Mesenchymal stem cell (in vitro differentiated cells and primary cell): Measurements from ENCODE around the gene DKKL1.

ENCODE experiments used
- DNase-seq: peaks from one replicate; pipeline ENCODE4 v3.0.0-alpha.2; 2013
- H2AFZ ChIP-seq: one replicate; pipeline ENCODE4 v1.6.1; 2013; ENCODE audit warnings: low read depth, mild to moderate bottlenecking, control low read depth, inconsistent platforms, low read length, moderate library complexity
- H2AK5ac ChIP-seq: 2 replicates; pipeline ENCODE4 v1.6.1; 2013; ENCODE audit warnings: low read length, moderate library complexity, mild to moderate bottlenecking, inconsistent platforms; ENCODE audit not compliant: severe bottlenecking
- H2BK120ac ChIP-seq: one replicate; pipeline ENCODE4 v1.6.1; 2013; ENCODE audit warnings: low read depth, mild to moderate bottlenecking, inconsistent platforms, low read length, moderate library complexity
- H2BK12ac ChIP-seq, 2 experiments: one replicate each; pipeline ENCODE4 v1.6.1; 2013; ENCODE audit warnings: inconsistent platforms in 2 of 2, low read length in 2 of 2, mild to moderate bottlenecking in 2 of 2, moderate library complexity in 2 of 2, control low read depth in 1 of 2
- H2BK15ac ChIP-seq: one replicate; pipeline ENCODE4 v1.6.1; 2013; ENCODE audit warnings: mild to moderate bottlenecking, low read depth, inconsistent platforms; ENCODE audit not compliant: poor library complexity, severe bottlenecking
- H2BK5ac ChIP-seq: 2 replicates; pipeline ENCODE4 v1.6.1; 2013; ENCODE audit warnings: low read depth, mild to moderate bottlenecking, low read length, control low read depth, inconsistent platforms; ENCODE audit not compliant: poor library complexity, severe bottlenecking
- H3K14ac ChIP-seq, 2 experiments: one replicate each; pipeline ENCODE4 v1.6.1; 2013; ENCODE audit warnings: inconsistent platforms in 2 of 2, low read length in 2 of 2, control low read depth in 1 of 2, mild to moderate bottlenecking in 1 of 2, moderate library complexity in 1 of 2
- H3K18ac ChIP-seq, 2 experiments: one replicate each; pipeline ENCODE4 v1.6.1; 2013; ENCODE audit warnings: inconsistent platforms in 2 of 2, low read length in 2 of 2, control low read depth in 1 of 2, low read depth in 1 of 2, mild to moderate bottlenecking in 1 of 2
- H3K23ac ChIP-seq, 2 experiments: one replicate each; pipeline ENCODE4 v1.6.1; 2013; ENCODE audit warnings: inconsistent platforms in 2 of 2, low read length in 2 of 2, mild to moderate bottlenecking in 2 of 2, moderate library complexity in 2 of 2, control low read depth in 1 of 2
- H3K27ac ChIP-seq: 2 replicates; pipeline ENCODE4 v1.5.1; 2013; ENCODE audit warnings: mild to moderate bottlenecking, moderate library complexity, low read length, control low read depth, inconsistent platforms; ENCODE audit not compliant: poor library complexity, severe bottlenecking
- H3K27me3 ChIP-seq, 2 experiments: 2 replicates each; pipeline versions ENCODE4 v1.6.1 to v1.7.0; 2013; ENCODE audit warnings: low read length in 2 of 2, mild to moderate bottlenecking in 2 of 2, moderate library complexity in 2 of 2, control low read depth in 1 of 2, inconsistent platforms in 1 of 2; ENCODE audit not compliant: control insufficient read depth in 1 of 2, insufficient read depth in 1 of 2
- H3K36me3 ChIP-seq, 2 experiments: 2 replicates each; pipeline versions ENCODE4 v1.6.1 to v1.7.0; 2013; ENCODE audit warnings: low read length in 2 of 2, control low read depth in 1 of 2, inconsistent platforms in 1 of 2, low read depth in 1 of 2, mild to moderate bottlenecking in 1 of 2; ENCODE audit not compliant: insufficient read depth in 2 of 2, control insufficient read depth in 1 of 2
- H3K4ac ChIP-seq, 2 experiments: one replicate each; pipeline ENCODE4 v1.6.1; 2013; ENCODE audit warnings: inconsistent platforms in 2 of 2, low read length in 2 of 2, mild to moderate bottlenecking in 2 of 2, moderate library complexity in 2 of 2, control low read depth in 1 of 2, low read depth in 1 of 2
- H3K4me1 ChIP-seq: 2 replicates; pipeline ENCODE4 v1.6.1; 2013; ENCODE audit warnings: low read depth, low read length, control low read depth; ENCODE audit not compliant: control insufficient read depth, insufficient read depth
- H3K4me2 ChIP-seq: 2 replicates; pipeline ENCODE4 v1.6.1; 2013; ENCODE audit warnings: low read length, mild to moderate bottlenecking, inconsistent platforms; ENCODE audit not compliant: poor library complexity, severe bottlenecking
- H3K4me3 ChIP-seq, 2 experiments: 2 replicates each; pipeline versions ENCODE4 v1.5.1 to v1.7.0; 2013; ENCODE audit warnings: low read length in 2 of 2, mild to moderate bottlenecking in 2 of 2, control low read depth in 1 of 2, low read depth in 1 of 2; ENCODE audit not compliant: insufficient read depth in 1 of 2
- H3K79me1 ChIP-seq: replicated peaks from 2 replicates; pipeline ENCODE4 v1.6.1; 2013; ENCODE audit warnings: mild to moderate bottlenecking, control low read depth, low read length, inconsistent platforms; ENCODE audit not compliant: poor library complexity, severe bottlenecking
- H3K9ac ChIP-seq: 2 replicates; pipeline ENCODE4 v1.7.0; 2013; ENCODE audit warnings: mild to moderate bottlenecking, low read length, moderate library complexity
- H3K9me3 ChIP-seq: 2 replicates; pipeline ENCODE4 v1.7.0; 2013; ENCODE audit warnings: mild to moderate bottlenecking, low read length; ENCODE audit not compliant: control insufficient read depth
- H4K8ac ChIP-seq: one replicate; pipeline ENCODE4 v1.6.1; 2013; ENCODE audit warnings: inconsistent platforms, mild to moderate bottlenecking, low read length, moderate library complexity
- H4K91ac ChIP-seq: one replicate; pipeline ENCODE4 v1.6.1; 2013; ENCODE audit warnings: mild to moderate bottlenecking, low read length, inconsistent platforms
- WGBS: methylation state at CpG from one replicate; pipeline ENCODE4 v1.1.7; 2013; ENCODE audit warnings: mixed read lengths; 5-methylcytosine and 5-hydroxymethylcytosine counted together

DKKL1 gene

GRCh38 chr19:49395581-49396407 lies 32.1 kb downstream of the DKKL1 start:
- no peak overlapping the region for H3K4me3 ChIP-seq
- no peaks in the 10 kb centered on the region for H3K36me3 ChIP-seq
- no peak for DNase-seq
- no peak overlapping the region for H3K9ac ChIP-seq
- H2BK15ac ChIP-seq = no peak overlapping the region
- no peak overlapping the region for H3K14ac ChIP-seq
- H3K18ac ChIP-seq = no peak overlapping the region
- H2AFZ ChIP-seq = no peak overlapping the region
- no peak overlapping the region for H4K8ac ChIP-seq
- 71% methylated on average over 15 of the region's 15 CpGs for WGBS
- no peak overlapping the region for H3K4ac ChIP-seq
- H3K27me3 ChIP-seq = peaks cover 19 to 78% of the 10 kb centered on the region in 2 experiments
- H3K4me2 ChIP-seq = no peak overlapping the region
- no peak overlapping the region for H2BK12ac ChIP-seq
- no peaks in the 10 kb centered on the region for H3K79me1 ChIP-seq
- H3K4me1 ChIP-seq = peaks cover 11% of the 10 kb centered on the region
- H2BK5ac ChIP-seq = no peak overlapping the region
- H2AK5ac ChIP-seq = no peak overlapping the region
- H3K27ac ChIP-seq = no peak overlapping the region
- no peak overlapping the region for H4K91ac ChIP-seq
- H3K9me3 ChIP-seq = no peaks in the 10 kb centered on the region
- H2BK120ac ChIP-seq = no peak overlapping the region
- H3K23ac ChIP-seq = no peak overlapping the region

- Histone ChIP-seq H2BK5ac (no peak overlapping the region), H3K9me3 (no peaks in the 10 kb centered on the region), H2AFZ (no peak overlapping the region), H3K79me1 (no peaks in the 10 kb centered on the region), H3K27me3 (peaks cover 16 to 71% of the 10 kb centered on the region in 2 experiments), H3K27ac (no peak overlapping the region), H3K4ac (no peak overlapping the region), H2BK15ac (no peak overlapping the region), H3K18ac (no peak overlapping the region), H3K4me3 (no peak overlapping the region), H2BK12ac (no peak overlapping the region), H4K8ac (no peak overlapping the region), H3K14ac (no peak overlapping the region), H3K36me3 (no peaks in the 10 kb centered on the region), H3K9ac (no peak overlapping the region), H4K91ac (no peak overlapping the region), H3K23ac (no peak overlapping the region), H3K4me2 (no peak overlapping the region), H2AK5ac (no peak overlapping the region), H2BK120ac (no peak overlapping the region), H3K4me1 (peaks cover 11% of the 10 kb centered on the region)
- WGBS = 81% methylated on average over 8 of the region's 8 CpGs
- DNase-seq = no peak
These were observed 33.2 kb downstream of the DKKL1 start for GRCh38 chr19:49396738-49397505.

- H3K18ac ChIP-seq = no peak overlapping the region
- no peaks in the 10 kb centered on the region for H3K36me3 ChIP-seq
- H3K4ac ChIP-seq = no peak overlapping the region
- no peak overlapping the region for H2BK5ac ChIP-seq
- no peak overlapping the region for H3K23ac ChIP-seq
- H3K4me1 ChIP-seq = peaks cover 11% of the 10 kb centered on the region
- no peak overlapping the region for H2AK5ac ChIP-seq
- no peak overlapping the region for H2AFZ ChIP-seq
- H2BK15ac ChIP-seq = no peak overlapping the region
- no peak overlapping the region for H4K91ac ChIP-seq
- H3K4me2 ChIP-seq = no peak overlapping the region
- H2BK12ac ChIP-seq = no peak overlapping the region
- peaks cover 15 to 66% of the 10 kb centered on the region in 2 experiments for H3K27me3 ChIP-seq
- no peak overlapping the region for H3K4me3 ChIP-seq
- H3K9me3 ChIP-seq = no peaks in the 10 kb centered on the region
- H3K27ac ChIP-seq = no peak overlapping the region
- DNase-seq = no peak
- no peak overlapping the region for H3K14ac ChIP-seq
- no peak overlapping the region for H4K8ac ChIP-seq
- whole genome bisulfite sequencing = 52% methylated on average over 10 of the region's 11 CpGs
- H3K79me1 ChIP-seq = no peaks in the 10 kb centered on the region
- no peak overlapping the region for H3K9ac ChIP-seq
- no peak overlapping the region for H2BK120ac ChIP-seq
These were observed 34.4 kb downstream of the DKKL1 start for GRCh38 chr19:49398001-49398615.

- Histone ChIP-seq H3K79me1 (no peaks in the 10 kb centered on the region), H3K36me3 (no peaks in the 10 kb centered on the region), H3K4me2 (no peak overlapping the region), H2AK5ac (no peak overlapping the region), H3K14ac (no peak overlapping the region), H3K27ac (no peak overlapping the region), H3K4me1 (peaks cover 18% of the 10 kb centered on the region), H4K8ac (no peak overlapping the region), H3K23ac (no peak overlapping the region), H4K91ac (no peak overlapping the region), H2BK120ac (no peak overlapping the region), H2BK15ac (no peak overlapping the region), H3K4ac (no peak overlapping the region), H3K9me3 (no peaks in the 10 kb centered on the region), H3K18ac (no peak overlapping the region), H3K4me3 (no peak overlapping the region), H2BK5ac (no peak overlapping the region), H3K9ac (no peak overlapping the region), H2BK12ac (no peak overlapping the region), H2AFZ (no peak overlapping the region), H3K27me3 (peaks cover 8 to 61% of the 10 kb centered on the region in 2 experiments)
- 91% methylated on average over 5 of the region's 6 CpGs for WGBS
- DNase-seq = no peak
These were observed 35.3 kb downstream of the DKKL1 start for GRCh38 chr19:49398931-49399330.
